AG10803 (cell line): ENCODE results near the gene OR1I1.

Source experiments
- DNase-seq: peaks from one replicate; pipeline ENCODE4 v3.0.0; 2010; ENCODE audit warnings: low read depth
- H3K4me3 ChIP-seq: 2 replicates; pipeline ENCODE4 v1.5.1; 2011; ENCODE audit warnings: mild to moderate bottlenecking, low read length, control low read depth
- TF ChIP-seq, protein P1 (sequence below): conservative IDR thresholded peaks from 2 replicates; pipeline ENCODE4 v1.5.1; 2011; ENCODE audit warnings: mild to moderate bottlenecking, low read length, control low read depth, inconsistent platforms

The OR1I1 gene

DNA sequence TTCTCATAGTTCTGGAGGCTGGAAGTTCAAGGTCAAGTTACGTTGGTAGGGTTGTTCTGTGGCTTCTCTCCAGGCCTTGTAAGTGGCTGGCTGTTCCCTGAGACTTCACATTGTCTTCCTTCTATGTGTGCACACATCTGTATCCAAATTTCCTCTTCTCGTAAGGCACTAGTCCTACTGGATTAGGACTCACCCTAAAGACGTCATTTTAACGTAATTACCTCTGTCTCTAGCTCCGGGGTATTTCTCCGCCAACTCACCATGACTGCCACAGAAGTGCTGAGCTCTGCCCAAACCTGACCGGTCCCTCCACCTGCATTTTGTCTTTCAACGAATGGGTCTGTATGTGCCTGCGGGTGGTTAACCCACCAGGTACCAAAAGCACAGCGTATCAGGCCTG lies 16.4 kb downstream of the OR1I1 start:
- H3K4me3 ChIP-seq: no peak overlapping the region
- TF ChIP-seq, protein P1, sequence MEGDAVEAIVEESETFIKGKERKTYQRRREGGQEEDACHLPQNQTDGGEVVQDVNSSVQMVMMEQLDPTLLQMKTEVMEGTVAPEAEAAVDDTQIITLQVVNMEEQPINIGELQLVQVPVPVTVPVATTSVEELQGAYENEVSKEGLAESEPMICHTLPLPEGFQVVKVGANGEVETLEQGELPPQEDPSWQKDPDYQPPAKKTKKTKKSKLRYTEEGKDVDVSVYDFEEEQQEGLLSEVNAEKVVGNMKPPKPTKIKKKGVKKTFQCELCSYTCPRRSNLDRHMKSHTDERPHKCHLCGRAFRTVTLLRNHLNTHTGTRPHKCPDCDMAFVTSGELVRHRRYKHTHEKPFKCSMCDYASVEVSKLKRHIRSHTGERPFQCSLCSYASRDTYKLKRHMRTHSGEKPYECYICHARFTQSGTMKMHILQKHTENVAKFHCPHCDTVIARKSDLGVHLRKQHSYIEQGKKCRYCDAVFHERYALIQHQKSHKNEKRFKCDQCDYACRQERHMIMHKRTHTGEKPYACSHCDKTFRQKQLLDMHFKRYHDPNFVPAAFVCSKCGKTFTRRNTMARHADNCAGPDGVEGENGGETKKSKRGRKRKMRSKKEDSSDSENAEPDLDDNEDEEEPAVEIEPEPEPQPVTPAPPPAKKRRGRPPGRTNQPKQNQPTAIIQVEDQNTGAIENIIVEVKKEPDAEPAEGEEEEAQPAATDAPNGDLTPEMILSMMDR: no peak
- no peak for DNase-seq

DNA sequence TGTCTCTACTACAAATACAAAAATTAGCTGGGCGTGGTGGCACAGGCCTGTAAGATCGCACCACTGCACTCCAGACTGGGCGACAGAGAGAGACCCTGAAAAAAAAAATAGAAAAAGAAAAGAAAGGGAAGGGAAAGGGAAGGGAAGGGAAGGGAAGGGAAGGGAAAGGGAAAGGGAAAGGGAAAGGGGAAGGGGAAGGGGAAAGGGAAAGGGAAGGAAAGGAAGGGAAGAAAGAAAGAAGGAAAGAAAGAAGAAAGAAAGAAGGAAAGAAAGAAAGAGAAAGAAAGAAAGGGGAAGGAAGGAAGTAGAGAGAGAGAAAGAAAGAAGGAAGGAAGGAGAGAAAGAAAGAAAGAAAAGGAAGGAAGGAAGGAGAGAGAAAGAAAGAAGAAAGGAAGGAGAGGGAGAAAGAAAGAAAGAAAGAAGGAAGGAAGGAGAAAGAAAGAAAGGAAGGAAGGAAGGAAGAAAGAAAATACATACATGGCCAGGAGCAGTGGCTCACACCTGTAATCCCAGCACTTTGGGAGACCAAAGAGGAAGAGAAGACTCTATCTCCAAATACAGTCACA lies 17.1 kb downstream of the OR1I1 start:
- no peak for DNase-seq
- TF ChIP-seq, protein P1: no peak
- no peak overlapping the region for H3K4me3 ChIP-seq

DNA sequence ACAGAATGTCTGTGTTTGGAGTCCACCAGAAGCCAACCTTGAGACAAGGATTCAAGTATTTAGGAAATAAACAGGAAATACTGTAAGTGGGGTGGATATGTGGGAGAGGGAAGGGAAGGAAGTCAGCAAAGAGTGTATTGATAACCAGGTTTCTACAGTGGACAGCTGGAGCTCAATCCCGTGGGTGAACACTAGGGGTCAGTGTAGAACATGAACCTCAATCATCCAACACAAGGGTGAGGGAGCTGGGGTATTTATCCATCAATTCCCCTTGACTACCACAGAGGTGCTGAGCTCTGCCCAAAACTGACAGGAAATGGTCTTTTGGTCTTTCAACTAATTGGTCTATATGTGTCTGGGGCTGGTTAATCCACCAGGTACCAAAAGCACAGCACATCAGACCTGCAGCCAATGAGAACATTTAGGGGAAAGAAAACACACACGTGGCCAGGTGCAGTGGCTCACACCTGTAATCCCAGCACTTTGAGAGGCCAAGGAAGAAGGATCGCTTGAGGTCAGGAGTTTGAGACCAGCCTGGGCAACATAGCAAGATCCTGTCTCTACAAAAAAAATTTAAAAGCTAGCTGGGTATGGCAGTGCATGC lies 19.6 kb downstream of the OR1I1 start:
- peak; percentile 36 for DNase-seq
- TF ChIP-seq, protein P1: peak; percentile 75
- no peak overlapping the region for H3K4me3 ChIP-seq

DNA sequence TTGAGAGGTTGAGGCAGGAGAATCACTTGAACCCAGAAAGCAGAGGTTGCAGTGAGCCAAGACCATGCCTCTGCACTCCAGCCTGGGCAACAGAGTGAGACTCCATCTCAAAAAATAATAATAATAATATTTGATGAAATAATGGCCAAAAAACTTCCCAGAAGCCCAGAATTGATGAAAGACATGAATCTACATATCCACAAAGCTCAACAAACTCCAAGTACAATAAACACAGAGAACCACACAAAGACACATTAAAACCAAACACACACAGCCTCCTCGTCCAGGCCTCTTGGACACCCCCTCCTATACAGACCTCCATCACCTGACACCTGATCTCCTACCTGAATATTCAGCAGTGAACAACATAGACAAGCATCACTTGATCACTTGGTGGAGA lies 22.0 kb downstream of the OR1I1 start:
- TF ChIP-seq, protein P1: no peak
- DNase-seq: no peak
- no peak overlapping the region for H3K4me3 ChIP-seq

DNA sequence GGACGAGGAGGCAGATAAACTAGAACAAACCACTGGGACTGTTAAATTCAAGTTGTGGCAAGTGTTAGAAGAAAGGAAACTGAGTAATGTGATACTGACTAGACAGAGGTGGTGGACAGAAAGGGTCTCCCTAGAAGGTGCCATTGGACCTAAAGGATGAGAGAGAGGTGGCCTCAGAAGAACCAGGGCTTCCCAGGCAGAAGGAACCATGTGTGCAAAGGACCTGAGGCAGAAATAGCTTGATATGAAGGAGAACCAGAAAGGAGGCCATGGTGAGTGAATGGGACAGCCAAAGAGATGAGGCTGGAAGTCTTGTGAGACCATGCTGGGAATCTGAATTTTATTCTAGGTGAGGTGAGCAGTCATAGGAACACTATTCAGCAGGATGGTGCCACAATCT lies 22.4 kb downstream of the OR1I1 start:
- TF ChIP-seq, protein P1: no peak
- DNase-seq: no peak
- H3K4me3 ChIP-seq: no peak overlapping the region

DNA sequence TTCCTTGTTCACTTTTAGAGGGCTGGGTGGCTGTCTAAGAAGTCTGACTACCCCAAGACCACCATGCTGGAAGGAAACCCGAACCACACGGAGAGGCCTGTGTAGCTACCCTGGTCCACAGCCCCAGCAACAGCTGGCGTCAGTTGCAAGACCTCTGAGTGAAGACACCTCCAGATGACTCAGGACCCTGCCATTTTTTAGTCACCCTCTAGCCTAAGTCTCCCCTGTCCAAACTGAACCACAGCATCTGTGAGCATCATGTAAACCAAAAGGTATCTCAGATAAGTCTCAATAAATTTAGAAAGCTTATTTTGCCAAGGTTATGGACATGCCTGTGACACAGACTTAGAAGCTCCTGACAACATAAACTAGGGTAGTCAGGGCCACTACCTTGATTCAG lies 23.0 kb downstream of the OR1I1 start:
- TF ChIP-seq, protein P1: no peak
- DNase-seq: no peak
- H3K4me3 ChIP-seq: no peak overlapping the region

DNA sequence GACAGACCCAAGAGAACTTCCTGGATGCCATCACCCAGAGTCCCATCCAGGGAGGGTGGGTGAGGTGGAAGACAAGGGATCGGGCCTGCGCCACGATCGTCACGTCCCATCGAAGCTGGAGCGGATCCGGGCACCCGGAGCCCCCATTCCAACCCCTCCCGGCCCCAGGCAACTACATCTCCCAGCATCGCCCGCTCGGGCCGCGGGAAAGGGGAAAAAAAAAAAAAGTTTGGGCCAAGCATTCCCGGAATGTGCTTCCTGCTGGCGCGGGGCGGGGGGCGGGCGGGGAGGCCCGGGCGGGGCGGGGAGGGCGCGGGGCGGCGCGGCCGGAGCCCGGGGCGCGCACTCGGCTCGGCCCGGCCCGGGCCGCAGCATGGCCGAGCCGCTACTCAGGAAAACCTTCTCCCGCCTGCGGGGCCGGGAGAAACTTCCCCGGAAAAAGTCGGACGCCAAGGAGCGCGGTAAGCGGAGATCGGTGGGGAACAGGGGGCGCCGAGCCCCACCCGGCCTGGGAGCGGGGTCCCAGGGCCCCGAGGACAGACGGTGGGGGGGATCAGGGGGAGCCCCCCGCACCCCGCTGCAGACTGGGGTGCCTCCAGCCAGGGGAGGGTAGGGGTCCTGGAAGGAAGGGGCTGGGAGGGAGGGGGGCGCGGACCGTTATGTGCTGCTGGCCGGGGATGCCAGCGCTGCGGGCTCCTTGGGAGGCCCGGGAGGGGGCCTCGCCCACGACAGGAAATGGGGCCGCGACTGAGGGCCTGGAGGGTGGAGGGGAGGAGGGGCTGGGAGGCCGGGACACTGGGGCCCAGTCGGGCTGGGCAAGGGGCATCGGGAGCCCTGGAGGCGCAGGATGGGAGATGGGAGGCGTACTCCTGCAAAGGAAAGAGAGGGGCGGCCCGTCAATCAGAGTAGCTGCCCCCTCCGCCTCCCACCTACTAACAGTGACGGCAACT lies 25.3 kb downstream of the OR1I1 start, which contains the start of gene SYDE1:
Gene SYDE1, plus strand, starts transcription at position 341 of the 950 bp plus-strand sequence. Its CDS starts 33 bp downstream, at position 374.
- H3K4me3 ChIP-seq: peak within 1 kb of the TSS; percentile 73
- TF ChIP-seq, protein P1: no peak
- peak; percentile 80 for DNase-seq
